ENCODE data around the gene ATXN7.

- TF ChIP-seq CTCF (IDR thresholded peaks at IDR 0.05; ENCODE audit: low read depth, low read length, missing input control) = no peak
- TF ChIP-seq MAX (IDR thresholded peaks at IDR 0.05) = no peak
- TF ChIP-seq EGR1 (IDR thresholded peaks at IDR 0.05; ENCODE audit: low read depth in 2 of 2) = no peak
- no peak for TF ChIP-seq ATF3 (IDR thresholded peaks at IDR 0.05)
- no peak for TF ChIP-seq SP1 (IDR thresholded peaks at IDR 0.05)
- no peak for TF ChIP-seq TAF1 (conservative IDR thresholded peaks at IDR 0.05)
- no peak for TF ChIP-seq JUND (IDR thresholded peaks at IDR 0.05)
- TF ChIP-seq GABPA (IDR thresholded peaks at IDR 0.05 in 1 of 2, conservative IDR thresholded peaks at IDR 0.05 in 1 of 2) = no peak
- TF ChIP-seq NR2F2 (IDR thresholded peaks at IDR 0.05) = no peak
- TF ChIP-seq REST (IDR thresholded peaks at IDR 0.05) = no peak
These were observed 145.9 kb downstream of the ATXN7 start for GRCh38 chr3:64009528-64009927.

Data from liver (tissue), 3 donors.